Measurements from ENCODE around the gene RERE. TPM values are rescaled to one million over a fixed set of nuclear protein-coding genes. Genes with fewer than 3 reads are reported as not detected.

RERE gene
- total RNA-seq, 1 donor from 2014 or later: 19.2 TPM

DNA sequence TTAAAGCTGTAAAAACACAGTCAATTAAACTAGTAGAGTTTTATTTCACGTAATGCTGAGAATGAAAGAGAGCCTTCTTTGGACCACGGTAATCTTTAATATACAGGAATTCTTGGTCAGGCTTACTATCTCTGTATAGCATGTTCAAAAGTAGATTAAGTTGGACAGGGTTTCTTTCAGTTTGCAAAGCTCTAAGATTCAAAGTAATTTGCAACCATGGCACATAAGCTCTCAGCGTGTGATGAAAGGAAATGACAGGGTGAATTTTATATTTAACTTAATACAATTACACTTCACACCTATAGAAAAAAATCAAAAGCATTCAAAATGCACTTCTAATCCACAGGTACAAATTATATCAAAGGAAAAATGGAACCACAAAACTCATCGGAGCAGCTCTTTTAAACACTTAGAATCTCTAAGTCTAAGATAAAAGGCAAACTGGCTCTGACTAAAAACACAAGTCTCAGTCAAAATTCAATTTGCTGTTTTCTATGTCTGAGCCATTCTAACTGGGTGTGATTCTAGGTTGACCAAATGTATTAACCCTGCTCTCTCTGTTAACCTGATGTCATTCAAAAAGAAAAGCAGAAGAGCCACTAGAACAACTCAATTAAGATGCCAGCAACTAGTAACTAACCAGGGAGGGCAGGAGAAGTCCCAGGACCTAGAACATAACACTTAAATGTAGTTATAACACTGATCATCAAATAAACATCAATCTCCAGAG lies 147.7 kb downstream of the RERE start:
- TF ChIP-seq, protein P1, sequence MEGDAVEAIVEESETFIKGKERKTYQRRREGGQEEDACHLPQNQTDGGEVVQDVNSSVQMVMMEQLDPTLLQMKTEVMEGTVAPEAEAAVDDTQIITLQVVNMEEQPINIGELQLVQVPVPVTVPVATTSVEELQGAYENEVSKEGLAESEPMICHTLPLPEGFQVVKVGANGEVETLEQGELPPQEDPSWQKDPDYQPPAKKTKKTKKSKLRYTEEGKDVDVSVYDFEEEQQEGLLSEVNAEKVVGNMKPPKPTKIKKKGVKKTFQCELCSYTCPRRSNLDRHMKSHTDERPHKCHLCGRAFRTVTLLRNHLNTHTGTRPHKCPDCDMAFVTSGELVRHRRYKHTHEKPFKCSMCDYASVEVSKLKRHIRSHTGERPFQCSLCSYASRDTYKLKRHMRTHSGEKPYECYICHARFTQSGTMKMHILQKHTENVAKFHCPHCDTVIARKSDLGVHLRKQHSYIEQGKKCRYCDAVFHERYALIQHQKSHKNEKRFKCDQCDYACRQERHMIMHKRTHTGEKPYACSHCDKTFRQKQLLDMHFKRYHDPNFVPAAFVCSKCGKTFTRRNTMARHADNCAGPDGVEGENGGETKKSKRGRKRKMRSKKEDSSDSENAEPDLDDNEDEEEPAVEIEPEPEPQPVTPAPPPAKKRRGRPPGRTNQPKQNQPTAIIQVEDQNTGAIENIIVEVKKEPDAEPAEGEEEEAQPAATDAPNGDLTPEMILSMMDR (IDR thresholded peaks at IDR 0.05; ENCODE audit: insufficient read depth, low read length, severe bottlenecking): no peak
- Histone ChIP-seq H3K27me3 (ENCODE audit: control insufficient read depth, insufficient read depth, low read length) (no peaks in the 10 kb centered on the region), H3K4me3 (ENCODE audit: low read depth, low read length) (no peak overlapping the region), H3K36me3 (ENCODE audit: control insufficient read depth, insufficient read depth, low read length) (no peaks in the 10 kb centered on the region)
- DNase-seq (ENCODE audit: low read depth) (no peak), FAIRE-seq (no peak)

DNA sequence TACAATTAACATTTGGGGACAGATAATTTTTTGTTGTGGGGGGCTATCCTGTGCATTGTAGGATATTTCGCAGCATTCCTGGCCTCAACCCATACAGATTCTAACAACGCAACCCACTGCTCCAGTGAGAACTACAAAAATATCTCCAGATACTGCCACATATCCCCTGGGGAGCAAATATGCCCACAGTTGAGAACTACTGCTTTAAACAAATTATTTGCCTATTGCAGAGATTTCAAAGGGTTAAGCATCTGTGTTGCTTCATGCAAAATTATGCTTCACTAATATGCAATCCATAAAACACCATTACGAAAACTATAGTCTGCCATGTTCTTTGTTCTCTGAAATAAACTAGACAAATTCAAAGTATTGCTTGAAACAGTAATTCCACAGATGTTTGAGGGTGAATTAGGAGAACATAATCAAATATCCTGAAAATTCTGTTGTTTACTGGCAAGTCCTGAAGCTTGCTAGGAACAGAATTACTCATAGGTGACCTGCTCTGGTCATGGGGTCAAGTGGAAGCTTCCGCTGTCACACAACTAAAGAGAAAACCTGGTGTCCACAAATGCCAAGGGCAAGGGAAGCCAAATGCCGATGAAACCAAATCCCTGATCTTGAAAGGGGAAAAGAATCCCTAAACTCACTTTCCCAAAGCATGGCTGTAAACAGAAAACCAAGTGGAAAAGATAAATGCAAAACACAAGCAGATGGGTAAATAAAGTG lies 149.4 kb downstream of the RERE start:
- DNase-seq (ENCODE audit: low read depth) (no peak), FAIRE-seq (no peak)
- TF ChIP-seq, protein P1 (IDR thresholded peaks at IDR 0.05; ENCODE audit: insufficient read depth, low read length, severe bottlenecking): no peak
- Histone ChIP-seq H3K4me3 (ENCODE audit: low read depth, low read length) (no peak overlapping the region), H3K36me3 (ENCODE audit: control insufficient read depth, insufficient read depth, low read length) (no peaks in the 10 kb centered on the region), H3K27me3 (ENCODE audit: control insufficient read depth, insufficient read depth, low read length) (no peaks in the 10 kb centered on the region)

DNA sequence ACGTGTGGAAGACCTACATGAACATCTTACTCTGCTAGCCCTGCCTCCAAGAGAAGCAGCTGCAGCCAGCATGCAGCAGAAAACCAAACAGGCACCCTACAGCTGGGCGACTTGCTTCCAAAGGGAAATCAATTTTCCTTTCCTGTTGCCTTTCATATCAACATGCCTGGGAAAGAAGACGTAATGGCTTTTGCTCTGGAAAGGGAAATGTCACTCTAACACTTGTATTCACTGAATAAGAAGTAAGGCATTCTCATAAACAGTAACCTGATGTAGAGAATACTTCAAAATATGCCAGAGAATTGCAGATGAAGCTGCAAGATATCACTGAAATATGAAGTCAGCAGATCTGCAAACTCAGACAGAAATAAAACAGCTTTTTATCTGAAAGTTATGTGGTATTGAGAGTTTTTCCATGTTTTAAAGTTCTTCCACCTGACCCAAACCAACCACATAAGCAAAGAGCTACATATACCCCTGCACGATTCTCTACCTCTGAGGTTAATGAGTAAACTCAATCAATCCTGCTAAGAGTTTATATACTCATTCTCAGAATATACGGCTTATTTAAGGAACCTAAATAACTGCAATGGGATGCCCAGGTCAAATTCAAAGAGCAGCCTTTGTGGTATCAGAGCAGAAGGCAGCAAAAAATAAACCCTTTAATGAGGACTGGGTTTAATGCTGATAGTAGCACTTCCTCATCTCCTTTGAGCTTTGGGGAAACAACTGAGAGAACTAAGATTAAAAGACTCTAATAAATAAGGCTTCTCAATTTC lies 150.9 kb downstream of the RERE start:
- no peak for DNase-seq (ENCODE audit: low read depth)
- Histone ChIP-seq H3K27me3 (ENCODE audit: control insufficient read depth, insufficient read depth, low read length) (no peaks in the 10 kb centered on the region), H3K36me3 (ENCODE audit: control insufficient read depth, insufficient read depth, low read length) (no peaks in the 10 kb centered on the region), H3K4me3 (ENCODE audit: low read depth, low read length) (no peak overlapping the region)
- no peak for FAIRE-seq
- TF ChIP-seq, protein P1 (IDR thresholded peaks at IDR 0.05; ENCODE audit: insufficient read depth, low read length, severe bottlenecking): no peak

DNA sequence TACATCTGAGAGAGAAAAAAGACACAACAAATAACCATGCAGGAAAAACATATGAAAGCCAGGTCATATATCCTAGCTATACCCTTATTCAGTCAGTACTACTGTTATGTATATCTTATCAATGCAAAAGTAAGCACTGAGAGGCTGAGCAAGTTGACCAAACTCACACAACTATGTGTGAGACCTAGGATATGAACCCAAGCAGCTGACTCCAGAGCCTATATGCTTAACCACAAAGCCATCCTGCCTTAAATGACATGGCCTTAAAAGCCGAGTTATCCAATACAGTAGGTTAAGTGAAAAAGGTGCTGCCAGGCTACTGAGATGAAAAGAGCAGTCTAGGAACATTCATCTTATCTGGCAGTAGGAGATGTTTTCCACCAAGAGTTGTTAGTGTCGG lies 151.6 kb downstream of the RERE start:
- H3K36me3 ChIP-seq (ENCODE audit: control insufficient read depth, insufficient read depth, low read length): no peaks in the 10 kb centered on the region
- no peaks in the 10 kb centered on the region for H3K27me3 ChIP-seq (ENCODE audit: control insufficient read depth, insufficient read depth, low read length)
- DNase-seq (ENCODE audit: low read depth) (no peak), FAIRE-seq (no peak)
- TF ChIP-seq, protein P1 (IDR thresholded peaks at IDR 0.05; ENCODE audit: insufficient read depth, low read length, severe bottlenecking): no peak
- H3K4me3 ChIP-seq (ENCODE audit: low read depth, low read length): no peak overlapping the region

DNA sequence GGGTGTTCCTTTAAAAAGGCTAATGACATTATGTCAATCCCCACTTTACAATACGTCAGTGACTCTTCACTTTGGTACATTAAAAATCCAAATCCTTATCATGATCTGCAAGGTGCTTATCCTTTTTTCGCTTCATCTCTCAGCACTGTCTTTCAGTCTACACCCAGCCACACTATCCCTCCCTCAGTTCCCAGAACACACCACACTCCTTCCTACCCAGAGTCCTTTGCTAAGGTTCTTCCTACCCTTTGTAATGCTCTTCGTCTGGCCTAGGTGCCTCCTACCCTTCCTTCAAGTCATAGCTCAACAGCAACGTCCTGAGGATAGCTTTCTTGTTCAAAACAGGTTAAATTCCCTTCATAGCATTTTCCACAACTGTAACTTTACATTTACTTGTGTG lies 152.6 kb downstream of the RERE start:
- TF ChIP-seq, protein P1 (IDR thresholded peaks at IDR 0.05; ENCODE audit: insufficient read depth, low read length, severe bottlenecking): no peak
- Histone ChIP-seq H3K4me3 (ENCODE audit: low read depth, low read length) (no peak overlapping the region), H3K27me3 (ENCODE audit: control insufficient read depth, insufficient read depth, low read length) (no peaks in the 10 kb centered on the region), H3K36me3 (ENCODE audit: control insufficient read depth, insufficient read depth, low read length) (no peaks in the 10 kb centered on the region)
- FAIRE-seq (no peak), DNase-seq (ENCODE audit: low read depth) (no peak)

Data from bronchial epithelial cell (primary cell).